Mesenchymal stem cell (in vitro differentiated cells and primary cell): Measurements from ENCODE around the gene HK1.

ENCODE experiments used
- DNase-seq: peaks from one replicate; pipeline ENCODE4 v3.0.0-alpha.2; 2013
- H2AFZ ChIP-seq: one replicate; pipeline ENCODE4 v1.6.1; 2013; ENCODE audit warnings: low read depth, mild to moderate bottlenecking, control low read depth, inconsistent platforms, low read length, moderate library complexity
- H2AK5ac ChIP-seq: 2 replicates; pipeline ENCODE4 v1.6.1; 2013; ENCODE audit warnings: low read length, moderate library complexity, mild to moderate bottlenecking, inconsistent platforms; ENCODE audit not compliant: severe bottlenecking
- H2BK120ac ChIP-seq: one replicate; pipeline ENCODE4 v1.6.1; 2013; ENCODE audit warnings: low read depth, mild to moderate bottlenecking, inconsistent platforms, low read length, moderate library complexity
- H2BK12ac ChIP-seq, 2 experiments: one replicate each; pipeline ENCODE4 v1.6.1; 2013; ENCODE audit warnings: inconsistent platforms in 2 of 2, low read length in 2 of 2, mild to moderate bottlenecking in 2 of 2, moderate library complexity in 2 of 2, control low read depth in 1 of 2
- H2BK15ac ChIP-seq: one replicate; pipeline ENCODE4 v1.6.1; 2013; ENCODE audit warnings: mild to moderate bottlenecking, low read depth, inconsistent platforms; ENCODE audit not compliant: poor library complexity, severe bottlenecking
- H2BK5ac ChIP-seq: 2 replicates; pipeline ENCODE4 v1.6.1; 2013; ENCODE audit warnings: low read depth, mild to moderate bottlenecking, low read length, control low read depth, inconsistent platforms; ENCODE audit not compliant: poor library complexity, severe bottlenecking
- H3K14ac ChIP-seq, 2 experiments: one replicate each; pipeline ENCODE4 v1.6.1; 2013; ENCODE audit warnings: inconsistent platforms in 2 of 2, low read length in 2 of 2, control low read depth in 1 of 2, mild to moderate bottlenecking in 1 of 2, moderate library complexity in 1 of 2
- H3K18ac ChIP-seq, 2 experiments: one replicate each; pipeline ENCODE4 v1.6.1; 2013; ENCODE audit warnings: inconsistent platforms in 2 of 2, low read length in 2 of 2, control low read depth in 1 of 2, low read depth in 1 of 2, mild to moderate bottlenecking in 1 of 2
- H3K23ac ChIP-seq, 2 experiments: one replicate each; pipeline ENCODE4 v1.6.1; 2013; ENCODE audit warnings: inconsistent platforms in 2 of 2, low read length in 2 of 2, mild to moderate bottlenecking in 2 of 2, moderate library complexity in 2 of 2, control low read depth in 1 of 2
- H3K27ac ChIP-seq: 2 replicates; pipeline ENCODE4 v1.5.1; 2013; ENCODE audit warnings: mild to moderate bottlenecking, moderate library complexity, low read length, control low read depth, inconsistent platforms; ENCODE audit not compliant: poor library complexity, severe bottlenecking
- H3K27me3 ChIP-seq, 2 experiments: 2 replicates each; pipeline versions ENCODE4 v1.6.1 to v1.7.0; 2013; ENCODE audit warnings: low read length in 2 of 2, mild to moderate bottlenecking in 2 of 2, moderate library complexity in 2 of 2, control low read depth in 1 of 2, inconsistent platforms in 1 of 2; ENCODE audit not compliant: control insufficient read depth in 1 of 2, insufficient read depth in 1 of 2
- H3K36me3 ChIP-seq, 2 experiments: 2 replicates each; pipeline versions ENCODE4 v1.6.1 to v1.7.0; 2013; ENCODE audit warnings: low read length in 2 of 2, control low read depth in 1 of 2, inconsistent platforms in 1 of 2, low read depth in 1 of 2, mild to moderate bottlenecking in 1 of 2; ENCODE audit not compliant: insufficient read depth in 2 of 2, control insufficient read depth in 1 of 2
- H3K4ac ChIP-seq, 2 experiments: one replicate each; pipeline ENCODE4 v1.6.1; 2013; ENCODE audit warnings: inconsistent platforms in 2 of 2, low read length in 2 of 2, mild to moderate bottlenecking in 2 of 2, moderate library complexity in 2 of 2, control low read depth in 1 of 2, low read depth in 1 of 2
- H3K4me1 ChIP-seq: 2 replicates; pipeline ENCODE4 v1.6.1; 2013; ENCODE audit warnings: low read depth, low read length, control low read depth; ENCODE audit not compliant: control insufficient read depth, insufficient read depth
- H3K4me2 ChIP-seq: 2 replicates; pipeline ENCODE4 v1.6.1; 2013; ENCODE audit warnings: low read length, mild to moderate bottlenecking, inconsistent platforms; ENCODE audit not compliant: poor library complexity, severe bottlenecking
- H3K4me3 ChIP-seq, 2 experiments: 2 replicates each; pipeline versions ENCODE4 v1.5.1 to v1.7.0; 2013; ENCODE audit warnings: low read length in 2 of 2, mild to moderate bottlenecking in 2 of 2, control low read depth in 1 of 2, low read depth in 1 of 2; ENCODE audit not compliant: insufficient read depth in 1 of 2
- H3K79me1 ChIP-seq: replicated peaks from 2 replicates; pipeline ENCODE4 v1.6.1; 2013; ENCODE audit warnings: mild to moderate bottlenecking, control low read depth, low read length, inconsistent platforms; ENCODE audit not compliant: poor library complexity, severe bottlenecking
- H3K9ac ChIP-seq: 2 replicates; pipeline ENCODE4 v1.7.0; 2013; ENCODE audit warnings: mild to moderate bottlenecking, low read length, moderate library complexity
- H3K9me3 ChIP-seq: 2 replicates; pipeline ENCODE4 v1.7.0; 2013; ENCODE audit warnings: mild to moderate bottlenecking, low read length; ENCODE audit not compliant: control insufficient read depth
- H4K8ac ChIP-seq: one replicate; pipeline ENCODE4 v1.6.1; 2013; ENCODE audit warnings: inconsistent platforms, mild to moderate bottlenecking, low read length, moderate library complexity
- H4K91ac ChIP-seq: one replicate; pipeline ENCODE4 v1.6.1; 2013; ENCODE audit warnings: mild to moderate bottlenecking, low read length, inconsistent platforms
- WGBS: methylation state at CpG from one replicate; pipeline ENCODE4 v1.1.7; 2013; ENCODE audit warnings: mixed read lengths; 5-methylcytosine and 5-hydroxymethylcytosine counted together

HK1 gene

GRCh38 chr10:69345402-69345801 is 67.1 kb downstream of the HK1 start:
- peak overlapping the region; percentile 2 for H4K8ac ChIP-seq
- peaks cover 35% of the 10 kb centered on the region for H3K79me1 ChIP-seq
- peak overlapping the region in 1 of 2 experiments; percentile 30 for H3K14ac ChIP-seq
- H3K4me2 ChIP-seq, result no peak overlapping the region
- H2BK15ac ChIP-seq, result no peak overlapping the region
- H3K18ac ChIP-seq, result peak overlapping the region; percentile 4 to 46
- H3K9ac ChIP-seq, result no peak overlapping the region
- no peak overlapping the region for H2BK120ac ChIP-seq
- no peak overlapping the region for H3K4me3 ChIP-seq
- no peaks in the 10 kb centered on the region for H3K9me3 ChIP-seq
- no peaks in the 10 kb centered on the region for H3K27me3 ChIP-seq
- H2BK5ac ChIP-seq, result no peak overlapping the region
- DNase-seq, result no peak
- peak overlapping the region in 1 of 2 experiments; percentile 23 for H3K23ac ChIP-seq
- 100% methylated on average over 2 of the region's 2 CpGs for WGBS
- peak overlapping the region; percentile 5 for H4K91ac ChIP-seq
- H3K27ac ChIP-seq, result no peak overlapping the region
- peak overlapping the region; percentile 7 to 37 for H2BK12ac ChIP-seq
- H2AFZ ChIP-seq, result no peak overlapping the region
- H3K4me1 ChIP-seq, result peaks cover 10% of the 10 kb centered on the region
- H2AK5ac ChIP-seq, result no peak overlapping the region
- H3K36me3 ChIP-seq, result peaks cover 32 to 43% of the 10 kb centered on the region in 2 experiments
- no peak overlapping the region for H3K4ac ChIP-seq

GRCh38 chr10:69345890-69346474 is 67.7 kb downstream of the HK1 start:
- 59% methylated on average over 8 of the region's 8 CpGs for WGBS
- no peak overlapping the region for H4K8ac ChIP-seq
- no peaks in the 10 kb centered on the region for H3K9me3 ChIP-seq

DNA sequence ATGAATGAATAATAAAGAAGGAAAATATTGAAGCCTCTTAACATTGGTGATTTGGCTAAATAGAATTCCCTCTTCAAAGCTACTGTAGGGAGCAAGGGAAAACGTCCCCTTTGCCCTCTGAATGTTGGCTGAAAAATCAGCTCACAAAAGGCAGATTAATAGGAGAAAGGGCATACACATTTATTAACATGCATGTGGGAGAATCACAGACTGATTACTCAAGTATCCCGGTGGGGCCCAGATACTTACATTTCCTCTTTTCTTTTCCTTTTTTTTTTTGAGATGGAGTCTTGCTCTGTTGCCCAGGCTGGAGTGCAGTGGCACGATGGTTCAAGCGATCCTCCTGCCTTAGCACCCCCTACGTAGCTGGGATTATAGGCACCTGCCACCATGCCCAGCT is 68.5 kb downstream of the HK1 start:
- Histone ChIP-seq H2AK5ac (no peak overlapping the region), H3K14ac (no peak overlapping the region), H4K8ac (no peak overlapping the region), H3K36me3 (peaks cover 32 to 46% of the 10 kb centered on the region in 2 experiments), H3K4ac (no peak overlapping the region), H3K9ac (no peak overlapping the region), H3K18ac (no peak overlapping the region), H3K27me3 (no peaks in the 10 kb centered on the region), H3K27ac (no peak overlapping the region), H3K9me3 (no peaks in the 10 kb centered on the region), H3K4me3 (peak overlapping the region in 1 of 2 experiments; percentile 6), H2AFZ (no peak overlapping the region), H3K4me1 (peaks cover 5% of the 10 kb centered on the region), H2BK120ac (no peak overlapping the region), H3K4me2 (no peak overlapping the region), H2BK5ac (no peak overlapping the region), H2BK12ac (no peak overlapping the region), H3K23ac (no peak overlapping the region), H3K79me1 (peaks cover 32% of the 10 kb centered on the region), H2BK15ac (no peak overlapping the region), H4K91ac (no peak overlapping the region)
- no peak for DNase-seq
- WGBS, result 93% methylated on average over 5 of the region's 5 CpGs

More at GRCh38 chr10:69345890-69346474, 67.7 kb downstream of the HK1 start:
- no peak overlapping the region for H3K27ac ChIP-seq
- H3K36me3 ChIP-seq, result peaks cover 32 to 43% of the 10 kb centered on the region in 2 experiments
- H3K27me3 ChIP-seq, result no peaks in the 10 kb centered on the region
- no peak overlapping the region for H3K4me2 ChIP-seq
- no peak overlapping the region for H3K4ac ChIP-seq
- H2AK5ac ChIP-seq, result no peak overlapping the region
- H2AFZ ChIP-seq, result no peak overlapping the region
- H3K79me1 ChIP-seq, result peaks cover 32% of the 10 kb centered on the region
- H3K14ac ChIP-seq, result no peak overlapping the region
- peak overlapping the region in 1 of 2 experiments; percentile 7 for H2BK12ac ChIP-seq
- H2BK120ac ChIP-seq, result no peak overlapping the region
- no peak overlapping the region for H3K4me3 ChIP-seq
- no peak overlapping the region for H4K91ac ChIP-seq
- H3K23ac ChIP-seq, result no peak overlapping the region
- H3K9ac ChIP-seq, result no peak overlapping the region
- DNase-seq, result peak; percentile 49
- H3K18ac ChIP-seq, result peak overlapping the region in 1 of 2 experiments; percentile 46
- no peak overlapping the region for H2BK15ac ChIP-seq
- H3K4me1 ChIP-seq, result peaks cover 5% of the 10 kb centered on the region
- no peak overlapping the region for H2BK5ac ChIP-seq

GRCh38 chr10:69348816-69349541 is 70.7 kb downstream of the HK1 start:
- Histone ChIP-seq H3K4me2 (no peak overlapping the region), H3K79me1 (peaks cover 28% of the 10 kb centered on the region), H2BK5ac (no peak overlapping the region), H3K18ac (peak overlapping the region; percentile 5 to 35), H3K14ac (no peak overlapping the region), H3K23ac (no peak overlapping the region), H4K8ac (no peak overlapping the region), H3K4me1 (peaks cover 10% of the 10 kb centered on the region), H2BK15ac (no peak overlapping the region), H3K27ac (no peak overlapping the region), H2AFZ (no peak overlapping the region), H2AK5ac (no peak overlapping the region), H3K4ac (no peak overlapping the region), H4K91ac (no peak overlapping the region), H3K4me3 (no peak overlapping the region), H3K27me3 (no peaks in the 10 kb centered on the region), H3K9ac (peak overlapping the region; percentile 74), H3K9me3 (no peaks in the 10 kb centered on the region), H2BK120ac (no peak overlapping the region), H2BK12ac (no peak overlapping the region), H3K36me3 (peaks cover 24 to 35% of the 10 kb centered on the region in 2 experiments)
- 71% methylated on average over 10 of the region's 10 CpGs for WGBS
- DNase-seq, result no peak
